ENCODE results near the gene OTOA. TPM values are rescaled to one million over a fixed set of nuclear protein-coding genes. Genes with fewer than 3 reads are reported as not detected.
"Not testable (repeated sequence)": the region's sequence is repeated elsewhere in the genome, so short reads cannot be mapped to it uniquely, and the experiment has no call there.

Gene OTOA
- polyA plus RNA-seq, 3 donors = 0.11 to 0.23 (median 0.21) TPM

DNA sequence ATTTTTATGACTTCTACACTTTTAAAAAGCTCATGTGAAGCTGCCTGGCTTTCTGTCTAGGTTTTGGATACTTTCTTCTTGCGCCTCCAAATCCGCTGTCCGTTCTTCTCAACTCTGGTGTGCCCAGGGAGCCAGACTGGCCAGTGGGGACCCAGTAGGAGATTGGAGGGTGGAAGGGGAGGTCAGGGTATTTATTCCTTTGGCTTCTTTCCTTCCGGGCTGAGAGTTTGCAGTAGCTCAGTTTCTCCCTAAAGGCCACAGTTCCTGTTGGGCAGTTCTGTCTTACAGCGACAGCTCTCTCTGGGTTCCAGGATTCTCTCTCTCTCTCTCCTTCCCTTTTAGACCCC, 109.4 kb downstream of the OTOA start:
- H2AFZ ChIP-seq (ENCODE audit: insufficient read depth, low read depth, low read length, poor library complexity, severe bottlenecking); H3K79me2 ChIP-seq (ENCODE audit: insufficient read depth, low read length); H3K27ac Mint-ChIP-seq; H3K36me3 Mint-ChIP-seq; H3K4me3 Mint-ChIP-seq; H3K9me3 Mint-ChIP-seq; H3K4me2 ChIP-seq (replicated peaks; ENCODE audit: extremely low read depth, low read length, poor library complexity, severe bottlenecking); H3K4me3 ChIP-seq (replicated peaks in 1 of 3; ENCODE audit: low read depth in 2 of 3, low read length in 3 of 3); H3K27ac ChIP-seq (ENCODE audit: low read depth in 1 of 2, low read length in 2 of 2); intact Hi-C loops (cut with micrococcal nuclease); H3K36me3 ChIP-seq (replicated peaks in 1 of 2; ENCODE audit: control insufficient read depth in 1 of 2, insufficient read depth in 2 of 2, low read length in 2 of 2); H4K20me1 ChIP-seq (ENCODE audit: insufficient read depth, low read length); H3K4me1 ChIP-seq (ENCODE audit: control insufficient read depth in 1 of 2, insufficient read depth in 2 of 2, low read length in 2 of 2); H3K27me3 ChIP-seq (ENCODE audit: control insufficient read depth in 2 of 2, insufficient read depth in 2 of 2, low read length in 2 of 2); H3K9ac ChIP-seq (ENCODE audit: insufficient read depth, low read length, poor library complexity, severe bottlenecking); H3K4me1 Mint-ChIP-seq; H3K9me3 ChIP-seq (replicated peaks in 1 of 2; ENCODE audit: control insufficient read depth in 1 of 2, insufficient read depth in 1 of 2, low read length in 2 of 2); H3K27me3 Mint-ChIP-seq (ENCODE audit: low read depth in 3 of 3); DNase-seq: not testable (repeated sequence)
- 100% methylated on average over 3 of the region's 5 CpGs for WGBS (ENCODE audit: insufficient coverage)

- H3K4me3 Mint-ChIP-seq; H3K9me3 Mint-ChIP-seq; H3K4me1 ChIP-seq (ENCODE audit: control insufficient read depth in 1 of 2, insufficient read depth in 2 of 2, low read length in 2 of 2); H3K79me2 ChIP-seq (ENCODE audit: insufficient read depth, low read length); H3K27ac Mint-ChIP-seq; H3K27me3 ChIP-seq (ENCODE audit: control insufficient read depth in 2 of 2, insufficient read depth in 2 of 2, low read length in 2 of 2); H3K36me3 Mint-ChIP-seq; H3K27me3 Mint-ChIP-seq (ENCODE audit: low read depth in 3 of 3); H3K4me1 Mint-ChIP-seq; DNase-seq; intact Hi-C loops (cut with micrococcal nuclease); H3K9me3 ChIP-seq (replicated peaks in 1 of 2; ENCODE audit: control insufficient read depth in 1 of 2, insufficient read depth in 1 of 2, low read length in 2 of 2); H2AFZ ChIP-seq (ENCODE audit: insufficient read depth, low read depth, low read length, poor library complexity, severe bottlenecking); H3K36me3 ChIP-seq (replicated peaks in 1 of 2; ENCODE audit: control insufficient read depth in 1 of 2, insufficient read depth in 2 of 2, low read length in 2 of 2); H3K4me3 ChIP-seq (replicated peaks in 1 of 3; ENCODE audit: low read depth in 2 of 3, low read length in 3 of 3); H4K20me1 ChIP-seq (ENCODE audit: insufficient read depth, low read length); H3K27ac ChIP-seq (ENCODE audit: low read depth in 1 of 2, low read length in 2 of 2); H3K4me2 ChIP-seq (replicated peaks; ENCODE audit: extremely low read depth, low read length, poor library complexity, severe bottlenecking); H3K9ac ChIP-seq (ENCODE audit: insufficient read depth, low read length, poor library complexity, severe bottlenecking): not testable (repeated sequence)
- no CpG with 5 or more reads among the region's 5 CpGs for WGBS (ENCODE audit: insufficient coverage)
These were observed 116.8 kb downstream of the OTOA start for GRCh38 chr16:21780525-21780924.

- intact Hi-C loops (cut with micrococcal nuclease); H3K4me1 Mint-ChIP-seq; H3K4me1 ChIP-seq (ENCODE audit: control insufficient read depth in 1 of 2, insufficient read depth in 2 of 2, low read length in 2 of 2); H3K9me3 ChIP-seq (replicated peaks in 1 of 2; ENCODE audit: control insufficient read depth in 1 of 2, insufficient read depth in 1 of 2, low read length in 2 of 2); H4K20me1 ChIP-seq (ENCODE audit: insufficient read depth, low read length); H3K79me2 ChIP-seq (ENCODE audit: insufficient read depth, low read length); H3K27me3 ChIP-seq (ENCODE audit: control insufficient read depth in 2 of 2, insufficient read depth in 2 of 2, low read length in 2 of 2); H3K9me3 Mint-ChIP-seq; H2AFZ ChIP-seq (ENCODE audit: insufficient read depth, low read depth, low read length, poor library complexity, severe bottlenecking); H3K27me3 Mint-ChIP-seq (ENCODE audit: low read depth in 3 of 3); H3K4me2 ChIP-seq (replicated peaks; ENCODE audit: extremely low read depth, low read length, poor library complexity, severe bottlenecking); H3K9ac ChIP-seq (ENCODE audit: insufficient read depth, low read length, poor library complexity, severe bottlenecking); H3K4me3 ChIP-seq (replicated peaks in 1 of 3; ENCODE audit: low read depth in 2 of 3, low read length in 3 of 3); H3K4me3 Mint-ChIP-seq; H3K36me3 Mint-ChIP-seq; DNase-seq; H3K36me3 ChIP-seq (replicated peaks in 1 of 2; ENCODE audit: control insufficient read depth in 1 of 2, insufficient read depth in 2 of 2, low read length in 2 of 2): not testable (repeated sequence)
- H3K27ac Mint-ChIP-seq = peak overlapping the region in 4 of 7 donors; percentile 40 to 80 (median 62)
- no CpG with 5 or more reads among the region's 1 CpG for WGBS (ENCODE audit: insufficient coverage)
- H3K27ac ChIP-seq (ENCODE audit: low read depth in 1 of 2, low read length in 2 of 2) = peak overlapping the region in 1 of 2 donors; percentile 70
These were observed 126.7 kb downstream of the OTOA start for GRCh38 chr16:21790506-21790905.

DNA sequence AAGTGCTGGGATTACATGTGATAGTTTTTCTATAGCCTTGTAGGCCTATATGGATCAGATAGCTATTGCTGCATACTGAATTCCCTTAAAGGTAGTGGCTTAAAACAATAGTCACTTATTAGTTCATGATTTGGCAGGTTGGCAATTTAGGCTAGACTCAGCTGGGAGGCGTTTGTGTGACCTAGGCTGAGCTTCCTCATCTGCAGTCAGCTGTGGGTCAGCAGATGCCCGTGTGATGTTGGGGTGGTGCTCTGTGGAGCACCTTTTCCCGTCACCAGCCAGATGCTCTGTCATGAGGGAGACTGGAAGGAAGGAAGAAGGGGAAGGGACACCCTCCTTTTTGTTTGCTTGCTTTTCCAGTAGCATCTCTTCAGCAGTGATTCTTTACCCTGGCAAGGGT, 129.5 kb downstream of the OTOA start:
- H3K79me2 ChIP-seq (ENCODE audit: insufficient read depth, low read length); H2AFZ ChIP-seq (ENCODE audit: insufficient read depth, low read depth, low read length, poor library complexity, severe bottlenecking); H3K9me3 Mint-ChIP-seq; H3K4me2 ChIP-seq (replicated peaks; ENCODE audit: extremely low read depth, low read length, poor library complexity, severe bottlenecking); H3K27ac Mint-ChIP-seq; H3K36me3 Mint-ChIP-seq; intact Hi-C loops (cut with micrococcal nuclease); DNase-seq; H3K36me3 ChIP-seq (replicated peaks in 1 of 2; ENCODE audit: control insufficient read depth in 1 of 2, insufficient read depth in 2 of 2, low read length in 2 of 2); H3K4me3 ChIP-seq (replicated peaks in 1 of 3; ENCODE audit: low read depth in 2 of 3, low read length in 3 of 3); H3K4me3 Mint-ChIP-seq; H3K27me3 Mint-ChIP-seq (ENCODE audit: low read depth in 3 of 3); H3K9ac ChIP-seq (ENCODE audit: insufficient read depth, low read length, poor library complexity, severe bottlenecking); H3K9me3 ChIP-seq (replicated peaks in 1 of 2; ENCODE audit: control insufficient read depth in 1 of 2, insufficient read depth in 1 of 2, low read length in 2 of 2); H3K27me3 ChIP-seq (ENCODE audit: control insufficient read depth in 2 of 2, insufficient read depth in 2 of 2, low read length in 2 of 2); H3K4me1 ChIP-seq (ENCODE audit: control insufficient read depth in 1 of 2, insufficient read depth in 2 of 2, low read length in 2 of 2); H3K4me1 Mint-ChIP-seq; H3K27ac ChIP-seq (ENCODE audit: low read depth in 1 of 2, low read length in 2 of 2); H4K20me1 ChIP-seq (ENCODE audit: insufficient read depth, low read length): not testable (repeated sequence)
- no CpG with 5 or more reads among the region's 3 CpGs for WGBS (ENCODE audit: insufficient coverage)
